ENCODE measurements around the gene SUN1.

The SUN1 gene

GRCh38 chr7:841943-842342 is 9.7 kb downstream of the SUN1 start:
- TF ChIP-seq ZSCAN23 (tag by site-specific recombination; IDR thresholded peaks at IDR 0.05) (no peak), ZXDB (tag by site-specific recombination; IDR thresholded peaks at IDR 0.05) (no peak), ZSCAN18 (tag by site-specific recombination; IDR thresholded peaks at IDR 0.05) (no peak), ZBTB8A (tag by site-specific recombination; IDR thresholded peaks at IDR 0.05) (no peak), IKZF3 (tag by site-specific recombination; IDR thresholded peaks at IDR 0.05) (no peak), ZNF747 (tag by site-specific recombination; IDR thresholded peaks at IDR 0.05) (no peak), ZNF132 (tag by site-specific recombination; IDR thresholded peaks at IDR 0.05; ENCODE audit: borderline replicate concordance) (no peak)
- peaks cover 8 to 59% of the 10 kb centered on the region in 2 experiments; a peak in 2 of 3 replicates for H3K36me3 ChIP-seq (ENCODE audit: control insufficient read depth in 2 of 2, insufficient read depth in 1 of 2, low read length in 2 of 2)
- H3K27ac ChIP-seq (ENCODE audit: extremely low read depth, low read depth, low read length), result no peak overlapping the region
- ChIA-PET POLR2A (interaction anchor here (0.8 kb wide), 1 partner anchor 25 kb away, joined by 3 read pairs; no protein-coding TSS in a partner anchor), CTCF (interaction anchor here (0.6 kb wide), 1 partner anchor 52 kb away, joined by 3 read pairs; no protein-coding TSS in a partner anchor)
- H3K4me1 ChIP-seq (ENCODE audit: control insufficient read depth, insufficient read depth, low read length), result no peaks in the 10 kb centered on the region
- H3K4me3 ChIP-seq (ENCODE audit: low read depth, low read length), result no peak overlapping the region
- no peaks in the 10 kb centered on the region for H3K9me3 ChIP-seq (ENCODE audit: control insufficient read depth, insufficient read depth, low read depth, low read length)

GRCh38 chr7:842431-843031 is 10.3 kb downstream of the SUN1 start:
- Histone ChIP-seq H3K9me3 (ENCODE audit: control insufficient read depth, insufficient read depth, low read depth, low read length) (no peaks in the 10 kb centered on the region), H3K27ac (ENCODE audit: extremely low read depth, low read depth, low read length) (no peak overlapping the region), H3K36me3 (ENCODE audit: control insufficient read depth in 2 of 2, insufficient read depth in 1 of 2, low read length in 2 of 2) (peaks cover 8 to 57% of the 10 kb centered on the region in 2 experiments; a peak in 2 of 3 replicates), H3K4me1 (ENCODE audit: control insufficient read depth, insufficient read depth, low read length) (no peaks in the 10 kb centered on the region), H3K4me3 (ENCODE audit: low read depth, low read length) (no peak overlapping the region)
- ChIA-PET POLR2A (no interaction called here), CTCF (no interaction called here)
- TF ChIP-seq ZNF350 (tag by site-specific recombination; IDR thresholded peaks at IDR 0.05) (no peak), ZNF423 (tag by site-specific recombination; IDR thresholded peaks at IDR 0.05) (no peak), KLF17 (tag by site-specific recombination; IDR thresholded peaks at IDR 0.05) (no peak), ZNF660 (tag by site-specific recombination; IDR thresholded peaks at IDR 0.05) (no peak), GFI1B (tag by site-specific recombination; IDR thresholded peaks at IDR 0.05) (no peak), TSHZ1 (tag by site-specific recombination; IDR thresholded peaks at IDR 0.05; ENCODE audit: borderline replicate concordance) (no peak), ZNF76 (tag by site-specific recombination; IDR thresholded peaks at IDR 0.05; ENCODE audit: borderline replicate concordance, low read depth) (no peak), PRDM10 (tag by site-specific recombination; IDR thresholded peaks at IDR 0.05) (no peak), ZNF768 (tag by site-specific recombination; IDR thresholded peaks at IDR 0.05) (no peak), ZNF37A (tag by site-specific recombination; IDR thresholded peaks at IDR 0.05) (no peak), ZNF335 (tag by site-specific recombination; conservative IDR thresholded peaks at IDR 0.05) (no peak), ZNF670 (tag by site-specific recombination; IDR thresholded peaks at IDR 0.05; ENCODE audit: low read depth) (no peak), ZNF621 (tag by site-specific recombination; IDR thresholded peaks at IDR 0.05) (no peak), ZNF211 (tag by site-specific recombination; IDR thresholded peaks at IDR 0.05; ENCODE audit: low read depth) (no peak)

Data from HEK293 (cell line).